ENCODE measurements around the gene ITPR1. TPM values are rescaled to one million over a fixed set of nuclear protein-coding genes. Genes with fewer than 3 reads are reported as not detected.

Gene ITPR1
- polyA plus RNA-seq (2011; rRNA removed): 1.4 and 1.7 TPM in 2 replicates
- 2.6 and 3.0 TPM in 2 replicates for polyA minus RNA-seq (2011; rRNA and poly(A)+ RNA removed)

DNA sequence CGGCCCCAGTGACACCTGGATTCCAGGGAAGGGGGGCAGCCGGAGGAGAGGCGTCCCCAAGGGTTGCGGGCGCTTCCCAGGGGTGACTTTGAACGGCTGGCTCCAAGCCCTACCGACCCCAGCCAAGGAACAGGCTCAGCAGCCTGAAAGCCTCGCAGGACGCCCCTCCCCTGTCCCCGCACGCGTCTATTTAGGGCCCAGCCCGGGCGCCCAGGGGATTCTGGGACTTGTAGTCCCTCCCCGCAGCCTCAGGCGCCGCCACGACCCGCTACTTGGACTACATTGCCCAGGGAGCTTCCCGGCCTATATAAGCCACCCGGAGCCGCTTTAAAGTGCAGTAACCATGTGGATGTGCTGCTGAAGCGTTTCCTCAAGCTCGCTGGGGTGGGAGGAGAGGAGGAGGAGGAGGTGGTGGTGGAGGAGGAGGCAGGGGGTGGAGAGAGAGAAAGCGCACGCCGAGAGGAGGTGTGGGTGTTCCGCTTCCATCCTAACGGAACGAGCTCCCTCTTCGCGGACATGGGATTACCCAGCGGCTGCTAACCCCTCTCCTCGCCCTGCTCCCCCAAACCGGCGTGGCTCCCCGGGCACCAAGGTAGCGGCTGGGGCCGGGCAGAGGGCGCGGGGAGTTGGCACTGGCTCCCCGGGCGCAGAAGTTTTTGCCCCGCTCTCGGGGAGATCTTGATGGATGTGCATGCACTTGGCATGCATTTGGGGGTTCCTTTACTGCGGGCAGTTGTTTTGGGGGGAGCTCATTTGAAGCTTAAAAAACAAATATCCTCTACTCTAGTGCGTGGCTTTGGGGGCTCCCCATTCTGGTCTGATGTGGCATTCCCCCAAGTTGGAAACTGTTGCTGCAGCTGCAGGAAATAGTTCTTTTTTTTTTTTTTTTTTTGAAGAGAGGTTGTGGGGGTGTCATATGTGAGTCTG is at the start of gene ITPR1:
Gene ITPR1 (plus strand): TSS at position 335 of the 927 bp plus-strand sequence. CDS start 23,144 bp downstream, outside the sequence.
- ChIA-PET POLR2A (interaction anchor here (0.6 to 0.7 kb wide), 3 partner anchors 14 to 566 kb away, joined by 3 to 4 read pairs (median 3); no protein-coding TSS in a partner anchor), CTCF (interaction anchor here (1.3 to 1.4 kb wide), 2 partner anchors 14 to 75 kb away, joined by 3 to 5 read pairs; no protein-coding TSS in a partner anchor)
- TF ChIP-seq CTCF (IDR thresholded peaks at IDR 0.05; ENCODE audit: insufficient read depth, low read depth, low read length): no peak
- Histone ChIP-seq H3K4me3 (ENCODE audit: low read depth, low read length) (peak within 1 kb of the TSS; percentile 57), H3K36me3 (ENCODE audit: control insufficient read depth, insufficient read depth, low read length) (no peaks in the 10 kb centered on the region), H3K27me3 (ENCODE audit: control insufficient read depth, insufficient read depth, low read length) (peaks cover 1% of the 10 kb centered on the region; the same call in 1 of the 2 replicates)
- peak; percentile 87 for DNase-seq (ENCODE audit: low read depth)

- ChIA-PET POLR2A (no interaction called here), CTCF (interaction anchor here (0.6 to 2.3 kb wide), 3 partner anchors 13 to 155 kb away, joined by 3 to 6 read pairs (median 3); no protein-coding TSS in a partner anchor)
- H3K4me3 ChIP-seq (ENCODE audit: low read depth, low read length): no peak overlapping the region
- TF ChIP-seq CTCF (IDR thresholded peaks at IDR 0.05; ENCODE audit: insufficient read depth, low read depth, low read length): no peak
- no peak for DNase-seq (ENCODE audit: low read depth)
- peaks cover 2% of the 10 kb centered on the region for H3K36me3 ChIP-seq (ENCODE audit: control insufficient read depth, insufficient read depth, low read length)
- no peaks in the 10 kb centered on the region for H3K27me3 ChIP-seq (ENCODE audit: control insufficient read depth, insufficient read depth, low read length)
These were observed 45.7 kb upstream of the ITPR1 start for GRCh38 chr3:4447295-4447999.

DNA sequence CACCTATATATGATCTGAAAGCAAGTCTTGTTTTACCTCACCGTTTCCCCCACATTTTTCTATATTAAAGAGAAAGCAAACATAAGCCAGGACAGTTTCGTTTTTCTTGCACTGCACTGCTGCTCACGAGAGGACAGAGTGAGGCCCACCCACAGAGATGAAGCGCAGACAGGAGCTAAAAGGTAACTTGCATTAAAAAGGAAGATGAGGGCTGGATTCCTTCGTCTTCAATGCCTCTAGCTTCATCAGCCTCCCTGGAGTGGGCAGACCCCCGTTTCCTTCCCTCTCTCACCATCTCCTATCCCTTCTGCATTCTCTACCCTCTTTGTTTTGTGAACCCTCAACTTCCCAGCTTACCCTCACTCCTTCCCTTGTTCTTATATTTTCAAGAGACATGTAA is 45.0 kb upstream of the ITPR1 start:
- ChIA-PET POLR2A (no interaction called here), CTCF (interaction anchor here (0.6 to 2.3 kb wide), 4 partner anchors 12 to 567 kb away, joined by 3 to 6 read pairs (median 3); no protein-coding TSS in a partner anchor)
- TF ChIP-seq CTCF (IDR thresholded peaks at IDR 0.05; ENCODE audit: insufficient read depth, low read depth, low read length): no peak
- DNase-seq (ENCODE audit: low read depth): no peak
- no peaks in the 10 kb centered on the region for H3K27me3 ChIP-seq (ENCODE audit: control insufficient read depth, insufficient read depth, low read length)
- H3K36me3 ChIP-seq (ENCODE audit: control insufficient read depth, insufficient read depth, low read length): peaks cover 2% of the 10 kb centered on the region
- no peak overlapping the region for H3K4me3 ChIP-seq (ENCODE audit: low read depth, low read length)

GRCh38 chr3:4449043-4449805 is 43.9 kb upstream of the ITPR1 start:
- peaks cover 2% of the 10 kb centered on the region for H3K36me3 ChIP-seq (ENCODE audit: control insufficient read depth, insufficient read depth, low read length)
- TF ChIP-seq CTCF (IDR thresholded peaks at IDR 0.05; ENCODE audit: insufficient read depth, low read depth, low read length): no peak
- H3K4me3 ChIP-seq (ENCODE audit: low read depth, low read length): no peak overlapping the region
- CTCF ChIA-PET: interaction anchor here (1.0 to 2.3 kb wide), 2 partner anchors 10 to 11 kb away, joined by 3 to 6 read pairs; no protein-coding TSS in a partner anchor
- H3K27me3 ChIP-seq (ENCODE audit: control insufficient read depth, insufficient read depth, low read length): no peaks in the 10 kb centered on the region
- POLR2A ChIA-PET: no interaction called here
- no peak for DNase-seq (ENCODE audit: low read depth)
